GM23338 (cell line): ENCODE measurements around the gene TGOLN2.

Experiments used
- CTCF ChIP-seq, 2 experiments: fragments of 200-600 bp in 1 of 2; sonication (generic) in 1 of 2; conservative IDR thresholded peaks; 2 replicates each; pipeline versions ENCODE4 v1.5.1 to v1.6.1; 2016 to 2017; ENCODE audit warnings: antibody characterized with exemption in 2 of 2, low read depth in 2 of 2, mild to moderate bottlenecking in 2 of 2, moderate library complexity in 1 of 2
- EZH2 ChIP-seq: fragments of 200-600 bp; sonication (generic); IDR thresholded peaks from one replicate; pipeline ENCODE4 v1.8.0; 2017; ENCODE audit warnings: antibody characterized with exemption, mild to moderate bottlenecking, low read depth; ENCODE audit not compliant: unreplicated experiment
- JUNB ChIP-seq: IDR thresholded peaks from one replicate; pipeline ENCODE4 v1.6.1; 2016; ENCODE audit warnings: antibody characterized with exemption; ENCODE audit not compliant: unreplicated experiment
- POLR2AphosphoS5 ChIP-seq: IDR thresholded peaks from 2 replicates; pipeline ENCODE4 v1.6.1; 2016; ENCODE audit warnings: antibody characterized with exemption, low read depth
- STAT1 ChIP-seq: IDR thresholded peaks from one replicate; pipeline ENCODE4 v1.6.1; 2016; ENCODE audit warnings: antibody characterized with exemption; ENCODE audit not compliant: unreplicated experiment
- TF ChIP-seq, protein P1 (sequence below): IDR thresholded peaks from one replicate; pipeline ENCODE4 v1.6.1; 2018; ENCODE audit warnings: antibody characterized with exemption; ENCODE audit not compliant: unreplicated experiment

DNA sequence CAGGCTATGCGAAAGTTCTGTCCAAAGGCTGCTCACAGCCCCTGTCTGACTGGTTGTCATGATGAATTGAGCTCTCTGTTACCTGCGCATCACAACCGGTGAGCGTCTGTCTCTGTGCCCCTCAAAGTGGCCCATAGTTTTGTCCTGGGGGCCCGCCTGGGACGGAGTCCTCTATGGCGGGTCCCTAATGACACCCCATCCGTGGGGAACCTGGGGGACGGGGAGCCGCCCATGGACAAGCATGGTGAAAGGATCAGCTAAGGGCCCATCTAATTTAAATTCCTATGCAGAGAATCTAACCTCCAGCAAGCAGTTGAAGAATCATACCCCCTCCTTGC lies 27.3 kb upstream of the TGOLN2 start:
- TF ChIP-seq EZH2 (no peak), POLR2AphosphoS5 (no peak), CTCF (conservative IDR thresholded peaks at IDR 0.05; ENCODE audit: low read depth in 2 of 2) (no peak), STAT1 (no peak), JUNB (no peak)
- TF ChIP-seq, protein P1, sequence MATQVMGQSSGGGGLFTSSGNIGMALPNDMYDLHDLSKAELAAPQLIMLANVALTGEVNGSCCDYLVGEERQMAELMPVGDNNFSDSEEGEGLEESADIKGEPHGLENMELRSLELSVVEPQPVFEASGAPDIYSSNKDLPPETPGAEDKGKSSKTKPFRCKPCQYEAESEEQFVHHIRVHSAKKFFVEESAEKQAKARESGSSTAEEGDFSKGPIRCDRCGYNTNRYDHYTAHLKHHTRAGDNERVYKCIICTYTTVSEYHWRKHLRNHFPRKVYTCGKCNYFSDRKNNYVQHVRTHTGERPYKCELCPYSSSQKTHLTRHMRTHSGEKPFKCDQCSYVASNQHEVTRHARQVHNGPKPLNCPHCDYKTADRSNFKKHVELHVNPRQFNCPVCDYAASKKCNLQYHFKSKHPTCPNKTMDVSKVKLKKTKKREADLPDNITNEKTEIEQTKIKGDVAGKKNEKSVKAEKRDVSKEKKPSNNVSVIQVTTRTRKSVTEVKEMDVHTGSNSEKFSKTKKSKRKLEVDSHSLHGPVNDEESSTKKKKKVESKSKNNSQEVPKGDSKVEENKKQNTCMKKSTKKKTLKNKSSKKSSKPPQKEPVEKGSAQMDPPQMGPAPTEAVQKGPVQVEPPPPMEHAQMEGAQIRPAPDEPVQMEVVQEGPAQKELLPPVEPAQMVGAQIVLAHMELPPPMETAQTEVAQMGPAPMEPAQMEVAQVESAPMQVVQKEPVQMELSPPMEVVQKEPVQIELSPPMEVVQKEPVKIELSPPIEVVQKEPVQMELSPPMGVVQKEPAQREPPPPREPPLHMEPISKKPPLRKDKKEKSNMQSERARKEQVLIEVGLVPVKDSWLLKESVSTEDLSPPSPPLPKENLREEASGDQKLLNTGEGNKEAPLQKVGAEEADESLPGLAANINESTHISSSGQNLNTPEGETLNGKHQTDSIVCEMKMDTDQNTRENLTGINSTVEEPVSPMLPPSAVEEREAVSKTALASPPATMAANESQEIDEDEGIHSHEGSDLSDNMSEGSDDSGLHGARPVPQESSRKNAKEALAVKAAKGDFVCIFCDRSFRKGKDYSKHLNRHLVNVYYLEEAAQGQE: no peak
